Effector memory CD4-positive, alpha-beta T cell (primary cell): ENCODE measurements around the gene BEX2.

Experiments used
- DNase-seq, 3 donors: peaks; one replicate each; pipeline ENCODE4 v3.0.0-alpha.2; 2020
- H3K27ac ChIP-seq: 2 replicates; pipeline ENCODE4 v1.7.0; 2013; ENCODE audit warnings: mild to moderate bottlenecking, low read length, moderate library complexity; ENCODE audit not compliant: insufficient read depth, poor library complexity, severe bottlenecking
- H3K27me3 ChIP-seq: replicated peaks from 2 replicates; pipeline ENCODE4 v1.7.0; 2013; ENCODE audit warnings: mild to moderate bottlenecking, low read length; ENCODE audit not compliant: insufficient read depth, control insufficient read depth, poor library complexity, severe bottlenecking
- H3K36me3 ChIP-seq: 2 replicates; pipeline ENCODE4 v1.7.0; 2013; ENCODE audit warnings: mild to moderate bottlenecking, low read length, moderate library complexity; ENCODE audit not compliant: control insufficient read depth, insufficient read depth
- H3K4me1 ChIP-seq: 2 replicates; pipeline ENCODE4 v1.7.0; 2013; ENCODE audit warnings: low read length, mild to moderate bottlenecking; ENCODE audit not compliant: control insufficient read depth, insufficient read depth, poor library complexity, severe bottlenecking
- H3K4me3 ChIP-seq: 2 replicates; pipeline ENCODE4 v1.7.0; 2013; ENCODE audit warnings: low read length, low read depth, mild to moderate bottlenecking; ENCODE audit not compliant: insufficient read depth, poor library complexity, severe bottlenecking
- H3K9me3 ChIP-seq: 2 replicates; pipeline ENCODE4 v1.7.0; 2013; ENCODE audit warnings: mild to moderate bottlenecking, low read length, moderate library complexity; ENCODE audit not compliant: control insufficient read depth

The BEX2 gene

GRCh38 chrX:103275947-103276567 lies 34.7 kb downstream of the BEX2 start:
- H3K4me3 ChIP-seq = no peak overlapping the region
- no peak overlapping the region for H3K27ac ChIP-seq
- peaks cover 20% of the 10 kb centered on the region for H3K27me3 ChIP-seq
- DNase-seq = no peak
- no peaks in the 10 kb centered on the region for H3K36me3 ChIP-seq
- no peaks in the 10 kb centered on the region for H3K4me1 ChIP-seq
- no peaks in the 10 kb centered on the region for H3K9me3 ChIP-seq

GRCh38 chrX:103274284-103274683 lies 36.5 kb downstream of the BEX2 start:
- H3K27me3 ChIP-seq = peaks cover 23% of the 10 kb centered on the region
- no peaks in the 10 kb centered on the region for H3K9me3 ChIP-seq
- H3K27ac ChIP-seq = no peak overlapping the region
- no peak for DNase-seq
- no peaks in the 10 kb centered on the region for H3K4me1 ChIP-seq
- H3K36me3 ChIP-seq = no peaks in the 10 kb centered on the region
- H3K4me3 ChIP-seq = no peak overlapping the region
